GM12864 (cell line): ENCODE measurements around the gene RPL41.

Experiments used
- DNase-seq: peaks from one replicate; pipeline ENCODE4 v3.0.0-alpha.2; 2011; ENCODE audit warnings: low read depth
- H3K4me3 ChIP-seq: 2 replicates; pipeline ENCODE4 v1.5.1; 2011; ENCODE audit warnings: mild to moderate bottlenecking, low read depth, low read length, control low read depth
- TF ChIP-seq, protein P1 (sequence below): IDR thresholded peaks from 2 replicates; pipeline ENCODE4 v1.5.1; 2011; ENCODE audit warnings: low read depth, mild to moderate bottlenecking, moderate library complexity, low read length, control low read depth, inconsistent platforms; ENCODE audit errors: missing control alignments

The RPL41 gene

DNA sequence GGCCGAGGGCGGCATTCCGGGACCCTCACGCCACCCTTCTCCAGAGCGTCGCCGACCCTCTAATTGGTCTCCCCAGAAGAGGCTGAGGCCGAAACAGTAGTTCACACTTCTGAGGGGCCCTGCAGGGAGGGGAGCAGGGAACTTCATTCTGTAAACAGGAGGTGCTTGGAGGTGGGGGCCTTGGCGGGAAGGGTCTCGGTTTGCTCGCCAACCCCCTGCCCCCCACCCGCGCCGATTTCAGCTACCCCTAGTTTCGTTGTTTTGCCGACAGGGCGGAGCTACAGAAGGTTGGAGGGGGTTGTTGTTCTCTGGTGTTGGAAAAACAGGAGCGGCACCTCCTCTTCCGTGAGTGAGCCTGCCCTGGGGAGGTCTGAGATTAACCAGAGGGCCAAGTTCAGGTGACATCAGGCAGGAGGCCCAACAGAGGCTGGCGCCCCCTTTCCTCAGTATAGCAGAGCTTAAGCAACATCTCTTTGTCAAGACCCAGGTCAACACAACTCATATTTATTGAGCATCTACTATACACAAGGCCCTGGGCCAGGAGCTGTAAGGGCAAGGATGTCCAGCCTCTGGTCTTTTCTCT, 35.8 kb upstream of the RPL41 start:
- H3K4me3 ChIP-seq = no peak overlapping the region
- DNase-seq = no peak
- TF ChIP-seq, protein P1, sequence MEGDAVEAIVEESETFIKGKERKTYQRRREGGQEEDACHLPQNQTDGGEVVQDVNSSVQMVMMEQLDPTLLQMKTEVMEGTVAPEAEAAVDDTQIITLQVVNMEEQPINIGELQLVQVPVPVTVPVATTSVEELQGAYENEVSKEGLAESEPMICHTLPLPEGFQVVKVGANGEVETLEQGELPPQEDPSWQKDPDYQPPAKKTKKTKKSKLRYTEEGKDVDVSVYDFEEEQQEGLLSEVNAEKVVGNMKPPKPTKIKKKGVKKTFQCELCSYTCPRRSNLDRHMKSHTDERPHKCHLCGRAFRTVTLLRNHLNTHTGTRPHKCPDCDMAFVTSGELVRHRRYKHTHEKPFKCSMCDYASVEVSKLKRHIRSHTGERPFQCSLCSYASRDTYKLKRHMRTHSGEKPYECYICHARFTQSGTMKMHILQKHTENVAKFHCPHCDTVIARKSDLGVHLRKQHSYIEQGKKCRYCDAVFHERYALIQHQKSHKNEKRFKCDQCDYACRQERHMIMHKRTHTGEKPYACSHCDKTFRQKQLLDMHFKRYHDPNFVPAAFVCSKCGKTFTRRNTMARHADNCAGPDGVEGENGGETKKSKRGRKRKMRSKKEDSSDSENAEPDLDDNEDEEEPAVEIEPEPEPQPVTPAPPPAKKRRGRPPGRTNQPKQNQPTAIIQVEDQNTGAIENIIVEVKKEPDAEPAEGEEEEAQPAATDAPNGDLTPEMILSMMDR = no peak

DNA sequence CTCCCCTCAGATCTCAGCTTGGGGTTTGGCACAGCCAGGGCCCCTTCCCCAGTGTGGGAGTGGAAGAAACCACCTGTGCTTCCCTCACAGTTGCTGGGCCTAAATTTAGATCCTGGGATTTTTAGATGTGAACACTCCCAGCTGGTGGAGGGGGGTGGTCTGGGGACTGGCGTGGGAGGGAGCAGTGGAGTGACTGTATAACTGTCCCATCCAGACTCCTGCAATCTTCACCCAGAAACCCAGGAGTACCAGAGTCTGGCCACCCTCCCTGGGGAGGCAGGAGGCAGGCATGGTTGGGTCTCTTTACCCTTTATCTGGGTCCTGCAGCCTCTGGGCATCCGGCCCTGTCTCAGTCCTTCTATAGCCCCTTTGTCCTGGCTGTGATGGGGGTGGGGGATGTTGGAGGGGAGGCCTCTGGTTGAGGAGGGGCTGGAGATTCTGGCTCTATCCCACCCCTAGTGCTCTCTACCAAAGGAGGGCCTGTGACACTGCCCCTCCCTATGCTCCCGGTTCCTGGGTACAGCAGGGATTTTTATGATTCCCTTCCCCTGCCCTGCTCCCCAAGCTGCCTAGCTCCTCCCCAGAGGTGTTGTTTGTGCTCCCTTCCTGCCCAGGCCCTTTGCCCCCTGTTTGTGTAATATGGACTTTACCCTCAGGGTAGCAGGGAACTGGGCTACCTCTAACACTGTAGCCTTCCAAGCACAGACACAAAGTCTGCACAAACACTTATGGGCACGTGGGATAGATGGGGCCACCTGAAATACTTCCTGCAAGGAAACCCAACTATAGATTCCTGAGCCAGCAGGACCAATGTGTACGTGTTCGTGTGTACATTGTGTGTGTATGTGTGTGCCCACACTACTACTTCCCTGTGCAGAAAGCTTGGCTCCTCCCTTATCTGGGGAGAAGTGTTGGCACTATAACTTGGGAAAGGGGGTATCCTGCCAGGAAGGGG, 34.8 kb upstream of the RPL41 start:
- TF ChIP-seq, protein P1 = no peak
- no peak overlapping the region for H3K4me3 ChIP-seq
- no peak for DNase-seq

DNA sequence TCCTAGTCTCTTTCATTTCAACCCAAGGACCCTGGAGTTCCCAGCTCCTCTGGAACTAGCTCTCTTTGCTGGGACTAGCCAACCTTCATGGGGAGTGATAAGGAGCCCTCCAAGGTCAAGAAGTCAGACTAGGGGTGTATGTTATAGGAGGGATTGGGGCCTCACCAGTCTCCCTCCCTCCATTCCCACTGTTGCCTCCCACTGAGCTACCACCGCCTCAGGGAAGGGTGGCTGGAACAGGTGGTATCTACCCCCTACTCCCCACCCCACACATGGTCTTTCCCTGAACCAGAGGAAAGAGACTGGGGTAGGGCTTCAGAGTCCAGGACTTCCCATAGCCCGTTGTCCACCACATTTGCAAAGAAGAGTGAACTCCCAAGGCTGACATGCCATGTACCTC, 34.1 kb upstream of the RPL41 start:
- H3K4me3 ChIP-seq = no peak overlapping the region
- no peak for DNase-seq
- TF ChIP-seq, protein P1 = no peak

DNA sequence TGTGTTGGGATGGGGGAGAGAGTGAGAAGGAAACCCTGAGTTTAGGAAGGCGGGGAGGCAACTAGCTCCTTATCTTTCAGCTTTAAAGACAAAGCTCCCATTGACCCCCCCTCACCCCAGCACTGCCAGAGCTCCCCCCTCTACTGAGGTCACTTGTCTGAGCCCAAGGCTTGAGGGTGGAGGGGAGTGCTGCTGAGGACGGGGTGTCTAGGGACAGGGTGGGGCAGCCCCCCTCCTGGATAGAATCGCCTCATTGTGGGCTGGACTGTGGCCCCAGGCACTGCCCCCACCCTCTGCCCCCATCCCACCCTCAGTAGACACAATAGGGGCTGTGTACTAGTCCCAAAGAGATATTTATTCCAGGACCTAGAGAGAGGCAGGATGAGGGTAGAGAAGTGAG, 33.5 kb upstream of the RPL41 start:
- TF ChIP-seq, protein P1 = no peak
- no peak overlapping the region for H3K4me3 ChIP-seq
- DNase-seq = no peak

DNA sequence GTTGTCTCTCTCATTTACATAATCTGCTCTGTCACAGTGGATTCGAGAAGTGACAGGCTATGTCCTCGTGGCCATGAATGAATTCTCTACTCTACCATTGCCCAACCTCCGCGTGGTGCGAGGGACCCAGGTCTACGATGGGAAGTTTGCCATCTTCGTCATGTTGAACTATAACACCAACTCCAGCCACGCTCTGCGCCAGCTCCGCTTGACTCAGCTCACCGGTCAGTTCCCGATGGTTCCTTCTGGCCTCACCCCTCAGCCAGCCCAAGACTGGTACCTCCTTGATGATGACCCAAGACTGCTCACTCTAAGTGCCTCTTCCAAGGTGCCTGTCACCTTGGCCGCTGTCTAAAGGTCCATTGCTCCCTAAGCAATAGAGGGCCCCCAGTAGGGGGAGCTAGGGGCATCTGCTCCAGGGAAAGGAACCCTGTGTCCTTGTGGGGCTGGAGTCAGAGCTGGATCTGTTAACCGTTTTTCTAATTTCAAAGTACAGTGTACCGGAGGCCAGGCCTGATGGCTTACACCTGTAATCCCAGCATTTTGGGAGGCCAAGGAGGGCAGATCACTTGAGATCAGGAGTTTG, 31.4 kb upstream of the RPL41 start:
- TF ChIP-seq, protein P1 = peak; percentile 52
- no peak for DNase-seq

DNA sequence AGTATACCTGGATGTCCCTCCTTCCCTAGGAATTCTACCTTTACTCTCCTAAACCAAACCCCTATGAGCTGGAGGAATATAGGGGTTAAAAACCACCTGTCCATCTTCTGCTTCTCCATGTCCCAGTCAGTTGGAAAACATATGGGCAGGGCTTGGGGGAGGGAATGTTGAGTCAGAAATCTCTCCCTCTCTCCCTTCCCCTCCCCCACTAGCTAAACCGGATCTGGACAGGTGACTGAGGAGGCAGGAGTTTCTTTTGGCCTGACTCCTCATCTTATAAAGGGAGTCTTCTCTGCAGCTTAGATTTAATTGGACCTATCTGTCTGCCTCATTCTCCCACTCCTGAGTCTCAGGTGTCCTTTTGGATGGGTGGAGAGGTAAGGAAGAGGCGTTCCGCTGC, 30.3 kb upstream of the RPL41 start:
- TF ChIP-seq, protein P1 = no peak
- no peak overlapping the region for H3K4me3 ChIP-seq
- no peak for DNase-seq

More for the DNA sequence above, 31.4 kb upstream of the RPL41 start:
- H3K4me3 ChIP-seq = no peak overlapping the region
